Suppressor macrophage treated with lipopolysaccharide for 1 hour (primary cell): ENCODE measurements around the gene ZBTB7A.

Source experiments
- DNase-seq, 3 donors: peaks; one replicate each; pipeline ENCODE4 v3.0.0-alpha.2; 2020 to 2022

ZBTB7A gene

GRCh38 chr19:4066682-4067395, at the start of gene ZBTB7A:
Gene ZBTB7A (minus strand): TSS chr19:4066899. CDS start chr19:4055232, 11,667 bp downstream.
- peak; percentile 82 to 90 (median 83) for DNase-seq

GRCh38 chr19:4115818-4116385, 49.2 kb upstream of the ZBTB7A start:
- no peak for DNase-seq

GRCh38 chr19:4115050-4115817, 48.5 kb upstream of the ZBTB7A start:
- peak; percentile 25 to 60 (median 48) for DNase-seq

GRCh38 chr19:4114181-4114580, 47.5 kb upstream of the ZBTB7A start:
- no peak for DNase-seq

- no peak for DNase-seq
Observed at GRCh38 chr19:4113398-4114088, 46.8 kb upstream of the ZBTB7A start.

GRCh38 chr19:4112367-4112766, 45.7 kb upstream of the ZBTB7A start:
- no peak for DNase-seq

- no peak for DNase-seq
Observed at GRCh38 chr19:4109626-4109945, 42.9 kb upstream of the ZBTB7A start.

- peak; percentile 21 to 35 (median 25) for DNase-seq
Observed at GRCh38 chr19:4108767-4109625, 42.3 kb upstream of the ZBTB7A start.

GRCh38 chr19:4103080-4103433, 36.4 kb upstream of the ZBTB7A start:
- peak in 1 of 3 donors; percentile 35 for DNase-seq

GRCh38 chr19:4102339-4103079, 35.8 kb upstream of the ZBTB7A start:
- no peak for DNase-seq

GRCh38 chr19:4101496-4101770, 34.7 kb upstream of the ZBTB7A start:
- DNase-seq, result no peak

GRCh38 chr19:4100647-4101495, 34.2 kb upstream of the ZBTB7A start:
- no peak for DNase-seq

GRCh38 chr19:4099041-4099764, 32.5 kb upstream of the ZBTB7A start:
- DNase-seq, result no peak

- no peak for DNase-seq
Observed at GRCh38 chr19:4098493-4098892, 31.8 kb upstream of the ZBTB7A start.

- DNase-seq, result no peak
Observed at GRCh38 chr19:4097501-4097900, 30.8 kb upstream of the ZBTB7A start.

- no peak for DNase-seq
Observed at GRCh38 chr19:4096049-4096892, 29.6 kb upstream of the ZBTB7A start.

- no peak for DNase-seq
Observed at GRCh38 chr19:4095488-4095844, 28.8 kb upstream of the ZBTB7A start.

GRCh38 chr19:4094761-4095487, 28.2 kb upstream of the ZBTB7A start:
- DNase-seq, result no peak

GRCh38 chr19:4094291-4094690, 27.6 kb upstream of the ZBTB7A start:
- no peak for DNase-seq
